ENCODE measurements around the gene SPR.

The SPR gene

GRCh38 chr2:72923833-72924352, 36.7 kb downstream of the SPR start:
- no peak overlapping the region for H3K27ac ChIP-seq (replicated peaks)
- peaks cover 96% of the 10 kb centered on the region for H3K27me3 ChIP-seq (ENCODE audit: insufficient read depth, poor library complexity, severe bottlenecking)

GRCh38 chr2:72924353-72925240, 37.4 kb downstream of the SPR start:
- no peak overlapping the region for H3K4me3 ChIP-seq (replicated peaks; ENCODE audit: insufficient read depth, low read length)
- TF ChIP-seq SPI1 (IDR thresholded peaks at IDR 0.05; ENCODE audit: borderline replicate concordance, low read depth), result no peak
- no peak for TF ChIP-seq CTCF (IDR thresholded peaks at IDR 0.05; ENCODE audit: insufficient read depth, low read length)
- TF ChIP-seq GABPA (IDR thresholded peaks at IDR 0.05; ENCODE audit: low read depth), result no peak
- no peak for TF ChIP-seq REST (IDR thresholded peaks at IDR 0.05; ENCODE audit: insufficient replicate concordance, low read depth)
- TF ChIP-seq POLR2AphosphoS5 (IDR thresholded peaks at IDR 0.05; ENCODE audit: low read depth), result no peak
- H3K27me3 ChIP-seq (ENCODE audit: insufficient read depth, poor library complexity, severe bottlenecking), result peaks cover 95% of the 10 kb centered on the region
- peak in 1 of 2 experiments; percentile 11 for DNase-seq (ENCODE audit: low read depth in 1 of 2, low spot score in 1 of 2)
- no peak overlapping the region for H3K27ac ChIP-seq (replicated peaks)

More at GRCh38 chr2:72923833-72924352, 36.7 kb downstream of the SPR start:
- no peak overlapping the region for H3K4me3 ChIP-seq (replicated peaks; ENCODE audit: insufficient read depth, low read length)
- TF ChIP-seq POLR2AphosphoS5 (IDR thresholded peaks at IDR 0.05; ENCODE audit: low read depth) (no peak), REST (IDR thresholded peaks at IDR 0.05; ENCODE audit: insufficient replicate concordance, low read depth) (no peak), SPI1 (IDR thresholded peaks at IDR 0.05; ENCODE audit: borderline replicate concordance, low read depth) (no peak), CTCF (IDR thresholded peaks at IDR 0.05; ENCODE audit: insufficient read depth, low read length) (no peak), GABPA (IDR thresholded peaks at IDR 0.05; ENCODE audit: low read depth) (no peak)
- no peak for DNase-seq (ENCODE audit: low read depth in 1 of 2, low spot score in 1 of 2)

GRCh38 chr2:72925328-72925943, 38.2 kb downstream of the SPR start:
- H3K27ac ChIP-seq (replicated peaks), result no peak overlapping the region
- H3K27me3 ChIP-seq (ENCODE audit: insufficient read depth, poor library complexity, severe bottlenecking), result peaks cover 94% of the 10 kb centered on the region
- H3K4me3 ChIP-seq (replicated peaks; ENCODE audit: insufficient read depth, low read length), result no peak overlapping the region
- DNase-seq (ENCODE audit: low read depth in 1 of 2, low spot score in 1 of 2), result no peak
- TF ChIP-seq SPI1 (IDR thresholded peaks at IDR 0.05; ENCODE audit: borderline replicate concordance, low read depth) (no peak), GABPA (IDR thresholded peaks at IDR 0.05; ENCODE audit: low read depth) (no peak), POLR2AphosphoS5 (IDR thresholded peaks at IDR 0.05; ENCODE audit: low read depth) (no peak), REST (IDR thresholded peaks at IDR 0.05; ENCODE audit: insufficient replicate concordance, low read depth) (no peak), CTCF (IDR thresholded peaks at IDR 0.05; ENCODE audit: insufficient read depth, low read length) (no peak)

All from HL-60 (cell line).